Thyroid gland (tissue), 4 donors: Measurements from ENCODE around the gene MOB1B.

Experiments used
- POLR2A ChIP-seq, 2 donors: fragments of 450-650 bp; IDR thresholded peaks; one replicate each; pipeline ENCODE4 v1.6.1; 2017; ENCODE audit warnings: antibody characterized with exemption in 2 of 2, mild to moderate bottlenecking in 2 of 2, moderate library complexity in 1 of 2
- TF ChIP-seq, protein P1 (sequence below), 6 experiments: fragments of 200-600 bp in 3 of 6; fragments of 450-650 bp in 3 of 6; sonication (generic) in 3 of 6; IDR thresholded peaks; one replicate each; pipeline ENCODE4 v1.5.1; 2016 to 2019; ENCODE audit warnings: antibody characterized with exemption in 6 of 6, mild to moderate bottlenecking in 2 of 6, inconsistent platforms in 1 of 6, moderate library complexity in 1 of 6

DNA sequence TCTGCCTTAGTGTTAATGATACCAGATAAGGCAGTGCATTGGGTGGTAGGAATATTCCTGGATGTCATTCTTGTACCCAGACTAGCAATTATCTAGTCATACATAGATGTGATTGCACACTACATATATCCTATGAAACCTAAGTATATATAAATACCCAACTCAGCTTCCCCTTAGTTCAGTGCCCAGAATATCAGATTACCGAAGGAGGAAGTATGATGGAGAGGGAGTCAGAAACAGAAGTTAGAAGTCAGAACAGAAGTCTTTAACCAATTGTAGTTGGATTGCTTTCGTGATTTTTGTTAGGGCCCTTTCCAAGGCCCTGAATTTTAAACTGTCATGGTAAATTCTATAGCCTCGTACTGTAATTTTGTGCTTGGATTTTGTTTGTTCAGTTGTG is 42.9 kb downstream of the MOB1B start:
- TF ChIP-seq, protein P1, sequence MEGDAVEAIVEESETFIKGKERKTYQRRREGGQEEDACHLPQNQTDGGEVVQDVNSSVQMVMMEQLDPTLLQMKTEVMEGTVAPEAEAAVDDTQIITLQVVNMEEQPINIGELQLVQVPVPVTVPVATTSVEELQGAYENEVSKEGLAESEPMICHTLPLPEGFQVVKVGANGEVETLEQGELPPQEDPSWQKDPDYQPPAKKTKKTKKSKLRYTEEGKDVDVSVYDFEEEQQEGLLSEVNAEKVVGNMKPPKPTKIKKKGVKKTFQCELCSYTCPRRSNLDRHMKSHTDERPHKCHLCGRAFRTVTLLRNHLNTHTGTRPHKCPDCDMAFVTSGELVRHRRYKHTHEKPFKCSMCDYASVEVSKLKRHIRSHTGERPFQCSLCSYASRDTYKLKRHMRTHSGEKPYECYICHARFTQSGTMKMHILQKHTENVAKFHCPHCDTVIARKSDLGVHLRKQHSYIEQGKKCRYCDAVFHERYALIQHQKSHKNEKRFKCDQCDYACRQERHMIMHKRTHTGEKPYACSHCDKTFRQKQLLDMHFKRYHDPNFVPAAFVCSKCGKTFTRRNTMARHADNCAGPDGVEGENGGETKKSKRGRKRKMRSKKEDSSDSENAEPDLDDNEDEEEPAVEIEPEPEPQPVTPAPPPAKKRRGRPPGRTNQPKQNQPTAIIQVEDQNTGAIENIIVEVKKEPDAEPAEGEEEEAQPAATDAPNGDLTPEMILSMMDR (IDR thresholded peaks at IDR 0.05) = no peak
- no peak for TF ChIP-seq POLR2A (IDR thresholded peaks at IDR 0.05)
